ENCODE results near the gene AKAP9.
"Not testable (repeated sequence)": the region's sequence is repeated elsewhere in the genome, so short reads cannot be mapped to it uniquely, and the experiment has no call there.

AKAP9 gene

DNA sequence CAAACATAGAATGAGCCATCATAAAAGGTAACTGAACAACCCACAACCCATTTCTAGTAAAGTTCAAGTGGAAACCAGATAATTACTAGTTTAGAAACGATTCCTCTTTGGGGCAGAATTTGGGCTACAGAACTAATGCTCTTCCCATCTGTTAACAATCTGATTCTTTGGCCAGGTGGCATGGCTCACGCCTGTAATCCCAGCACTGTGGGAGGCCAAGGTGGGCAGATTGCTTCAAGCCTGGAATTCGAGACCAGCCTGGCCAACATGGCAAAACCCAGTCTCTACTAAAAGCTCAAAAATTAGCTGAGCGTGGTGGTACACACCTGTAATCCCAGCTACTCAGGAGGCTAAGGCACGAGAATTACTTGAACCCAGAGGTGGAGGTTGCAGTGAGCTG lies 175.2 kb downstream of the AKAP9 start:
- in situ Hi-C loops (cut with HindIII; ENCODE audit: low pct_unique_long_range_greater_than_20kb, low sequenced_read_pairs), result no loop called here
- no peak for TF ChIP-seq JUND (IDR thresholded peaks at IDR 0.05; ENCODE audit: low read depth)
- DNase-seq (ENCODE audit: low read depth in 1 of 2, low spot score in 1 of 2), result no peak

DNA sequence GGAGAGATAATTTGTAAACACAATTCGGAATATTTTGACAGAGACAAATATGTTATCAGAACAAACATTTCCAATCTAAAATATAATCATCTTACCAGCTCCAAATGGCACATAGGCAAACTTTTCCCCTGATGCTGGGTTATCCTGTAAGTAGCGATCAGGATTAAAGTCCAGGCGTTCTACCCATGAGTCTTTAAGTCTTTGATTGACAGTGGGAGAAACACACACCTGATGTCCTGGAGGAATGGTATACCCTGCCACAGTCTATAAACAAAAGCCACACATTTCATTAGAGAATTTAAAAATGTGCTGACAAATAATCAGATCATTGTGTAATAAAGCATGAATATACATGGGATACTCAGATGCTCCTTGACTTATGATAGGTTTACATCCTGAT lies 176.3 kb downstream of the AKAP9 start:
- in situ Hi-C loops (cut with HindIII; ENCODE audit: low pct_unique_long_range_greater_than_20kb, low sequenced_read_pairs), result no loop called here
- DNase-seq (ENCODE audit: low read depth in 1 of 2, low spot score in 1 of 2), result no peak
- TF ChIP-seq JUND (IDR thresholded peaks at IDR 0.05; ENCODE audit: low read depth), result no peak

GRCh38 chr7:92119213-92119759 lies 178.6 kb downstream of the AKAP9 start:
- in situ Hi-C loops (cut with HindIII; ENCODE audit: low pct_unique_long_range_greater_than_20kb, low sequenced_read_pairs), result no loop called here
- no peak for TF ChIP-seq JUND (IDR thresholded peaks at IDR 0.05; ENCODE audit: low read depth)
- no peak for DNase-seq (ENCODE audit: low read depth in 1 of 2, low spot score in 1 of 2)

DNA sequence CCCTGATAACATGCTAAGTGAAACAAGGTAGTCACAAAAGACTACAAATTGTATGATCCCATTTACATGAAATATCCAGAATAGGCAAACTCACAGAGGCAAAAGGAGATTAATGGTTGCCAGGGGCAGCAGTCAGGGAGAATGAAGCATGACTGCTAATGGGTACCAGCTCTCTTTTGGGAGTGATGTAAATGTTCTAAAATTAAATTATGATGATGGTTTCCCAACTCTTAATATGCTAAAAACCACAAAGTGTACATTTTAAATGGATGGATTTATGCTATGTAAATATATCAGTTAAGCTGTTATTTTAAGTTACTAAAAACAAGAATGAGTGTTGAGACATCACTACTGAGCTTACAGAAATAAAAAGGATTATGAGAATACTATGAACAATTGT lies 181.0 kb downstream of the AKAP9 start:
- DNase-seq (ENCODE audit: low read depth in 1 of 2, low spot score in 1 of 2), result no peak
- TF ChIP-seq JUND (IDR thresholded peaks at IDR 0.05; ENCODE audit: low read depth), result no peak
- in situ Hi-C loops (cut with HindIII; ENCODE audit: low pct_unique_long_range_greater_than_20kb, low sequenced_read_pairs), result no loop called here

DNA sequence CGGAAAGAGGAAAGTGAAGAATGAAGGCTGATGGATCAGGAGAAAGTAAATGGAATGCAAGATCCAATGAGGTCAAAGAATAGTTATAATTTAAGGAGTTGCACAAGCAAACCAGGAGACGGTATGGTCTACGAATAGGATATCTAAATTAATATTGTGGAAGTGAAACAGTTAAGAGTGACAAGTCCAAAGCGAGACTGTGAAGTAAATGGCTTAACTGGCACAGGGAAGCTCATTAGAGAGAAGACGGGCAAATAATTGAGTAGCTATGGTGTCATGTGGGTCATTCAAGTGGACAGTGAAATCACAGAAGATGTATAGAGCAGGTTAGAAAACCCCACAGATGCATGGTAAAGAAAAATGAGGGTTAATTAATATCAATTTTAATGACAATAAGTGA lies 190.4 kb downstream of the AKAP9 start:
- no peak for TF ChIP-seq JUND (IDR thresholded peaks at IDR 0.05; ENCODE audit: low read depth)
- in situ Hi-C loops (cut with HindIII; ENCODE audit: low pct_unique_long_range_greater_than_20kb, low sequenced_read_pairs), result no loop called here
- no peak for DNase-seq (ENCODE audit: low read depth in 1 of 2, low spot score in 1 of 2)

GRCh38 chr7:92131764-92132330 lies 191.2 kb downstream of the AKAP9 start:
- no peak for TF ChIP-seq JUND (IDR thresholded peaks at IDR 0.05; ENCODE audit: low read depth)
- no peak for DNase-seq (ENCODE audit: low read depth in 1 of 2, low spot score in 1 of 2)
- in situ Hi-C loops (cut with HindIII; ENCODE audit: low pct_unique_long_range_greater_than_20kb, low sequenced_read_pairs), result no loop called here

DNA sequence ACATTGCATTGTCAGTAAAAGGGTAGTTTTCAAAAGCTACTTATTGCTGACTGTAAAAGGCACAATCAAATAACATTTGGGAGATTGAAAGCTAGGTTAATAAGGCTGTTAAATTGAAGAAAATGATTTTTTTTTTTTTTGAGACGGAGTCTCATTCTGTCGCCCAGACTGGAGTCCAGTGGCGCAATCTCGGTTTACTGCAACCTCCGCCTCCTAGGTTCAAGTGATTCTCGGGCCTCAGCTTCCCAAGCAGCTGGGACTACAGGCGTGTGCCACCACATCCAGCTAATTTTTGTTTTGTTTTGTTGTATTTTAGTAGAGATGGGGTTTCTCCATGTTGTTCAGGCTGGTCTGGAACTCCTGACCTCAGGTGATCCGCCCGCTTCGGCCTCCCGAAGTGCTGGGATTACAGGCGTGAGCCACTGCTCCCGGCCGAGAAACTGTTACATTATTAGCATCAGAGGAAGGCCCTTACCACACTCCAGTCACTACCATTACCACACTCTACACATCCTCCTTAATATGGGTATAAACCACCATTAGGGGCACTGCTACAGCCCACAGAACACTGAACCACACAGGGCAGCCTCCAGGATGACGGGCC lies 192.6 kb downstream of the AKAP9 start:
- no peak for TF ChIP-seq JUND (IDR thresholded peaks at IDR 0.05; ENCODE audit: low read depth)
- DNase-seq (ENCODE audit: low read depth in 1 of 2, low spot score in 1 of 2), result no peak
- in situ Hi-C loops (cut with HindIII; ENCODE audit: low pct_unique_long_range_greater_than_20kb, low sequenced_read_pairs), result no loop called here

GRCh38 chr7:92133737-92134270 lies 193.1 kb downstream of the AKAP9 start:
- in situ Hi-C loops (cut with HindIII; ENCODE audit: low pct_unique_long_range_greater_than_20kb, low sequenced_read_pairs), result no loop called here
- no peak for TF ChIP-seq JUND (IDR thresholded peaks at IDR 0.05; ENCODE audit: low read depth)
- DNase-seq (ENCODE audit: low read depth in 1 of 2, low spot score in 1 of 2), result peak; percentile 11 to 53

GRCh38 chr7:92134271-92135051 lies 193.8 kb downstream of the AKAP9 start, which contains the start of gene CYP51A1:
CYP51A1 (minus strand) TSS chr7:92134477; CDS start chr7:92134364, 113 bp downstream.
- peak; percentile 68 to 91 for DNase-seq (ENCODE audit: low read depth in 1 of 2, low spot score in 1 of 2)
- no peak for TF ChIP-seq JUND (IDR thresholded peaks at IDR 0.05; ENCODE audit: low read depth)
- in situ Hi-C loops (cut with HindIII; ENCODE audit: low pct_unique_long_range_greater_than_20kb, low sequenced_read_pairs), result no loop called here

DNA sequence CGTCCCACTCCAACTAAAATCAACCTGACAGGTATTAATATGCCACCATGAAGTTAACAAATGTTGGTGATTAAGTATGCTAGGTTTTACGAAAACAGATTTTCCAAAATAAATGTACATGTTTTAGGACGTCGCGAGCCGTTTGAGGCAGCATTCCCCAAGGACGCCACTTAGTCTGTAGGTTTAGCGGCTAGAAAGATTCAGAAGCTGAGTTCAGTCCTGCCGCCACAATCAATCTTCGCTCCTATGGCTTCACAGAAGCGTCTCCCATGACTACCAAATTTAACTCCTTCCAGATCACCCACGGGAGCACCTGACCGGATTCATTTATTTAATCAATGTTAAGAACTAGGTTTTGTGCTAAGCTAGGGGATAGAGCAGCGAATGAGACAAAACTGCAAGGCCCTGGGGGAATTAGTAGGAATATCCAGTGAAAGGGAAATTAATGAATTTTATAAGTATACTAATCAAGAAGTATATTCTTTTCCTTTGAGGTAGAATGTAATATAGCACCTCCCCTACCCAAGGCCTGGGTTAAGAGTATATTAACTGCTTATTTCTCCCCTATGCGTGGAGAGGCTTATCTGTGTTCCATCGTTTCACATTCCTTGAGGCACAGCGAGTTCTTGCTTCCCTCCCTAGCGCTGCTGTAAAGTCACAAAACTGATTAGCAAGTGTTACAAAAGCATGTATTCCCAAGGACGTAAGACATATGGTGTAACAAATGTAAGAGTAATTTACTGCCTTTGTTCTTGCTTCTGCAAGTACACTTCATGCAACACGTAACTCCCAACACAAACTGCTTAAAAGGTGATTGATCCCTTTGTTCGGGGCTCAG lies 194.6 kb downstream of the AKAP9 start:
- DNase-seq (ENCODE audit: low read depth in 1 of 2, low spot score in 1 of 2), result peak; percentile 37 to 40
- in situ Hi-C loops (cut with HindIII; ENCODE audit: low pct_unique_long_range_greater_than_20kb, low sequenced_read_pairs), result no loop called here

GRCh38 chr7:92137557-92137956 lies 196.9 kb downstream of the AKAP9 start:
- no peak for TF ChIP-seq JUND (IDR thresholded peaks at IDR 0.05; ENCODE audit: low read depth)
- in situ Hi-C loops (cut with HindIII; ENCODE audit: low pct_unique_long_range_greater_than_20kb, low sequenced_read_pairs), result no loop called here
- no peak for DNase-seq (ENCODE audit: low read depth in 1 of 2, low spot score in 1 of 2)

More for the DNA sequence above, 194.6 kb downstream of the AKAP9 start:
- no peak for TF ChIP-seq JUND (IDR thresholded peaks at IDR 0.05; ENCODE audit: low read depth)

DNA sequence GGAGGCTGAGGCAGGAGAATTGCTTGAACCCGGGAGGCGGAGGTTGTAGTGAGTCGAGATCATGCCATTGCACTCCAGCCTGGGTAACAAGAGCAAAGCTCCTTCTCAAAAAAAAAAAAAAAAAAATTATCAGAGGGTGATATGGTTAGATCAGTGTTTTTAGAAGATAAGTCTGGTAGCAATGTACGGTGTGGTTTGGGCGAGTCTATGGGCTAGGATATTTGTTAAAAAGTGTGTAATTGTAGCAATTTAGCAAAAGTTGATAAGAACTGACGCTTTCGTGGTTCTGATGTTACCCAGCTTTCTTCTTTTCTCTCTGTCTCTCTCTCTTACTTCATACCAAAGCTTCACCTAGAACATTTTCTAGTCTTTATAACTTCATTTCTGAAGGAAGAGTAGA lies 200.5 kb downstream of the AKAP9 start:
- in situ Hi-C loops (cut with HindIII; ENCODE audit: low pct_unique_long_range_greater_than_20kb, low sequenced_read_pairs), result no loop called here
- no peak for TF ChIP-seq JUND (IDR thresholded peaks at IDR 0.05; ENCODE audit: low read depth)
- no peak for DNase-seq (ENCODE audit: low read depth in 1 of 2, low spot score in 1 of 2)

DNA sequence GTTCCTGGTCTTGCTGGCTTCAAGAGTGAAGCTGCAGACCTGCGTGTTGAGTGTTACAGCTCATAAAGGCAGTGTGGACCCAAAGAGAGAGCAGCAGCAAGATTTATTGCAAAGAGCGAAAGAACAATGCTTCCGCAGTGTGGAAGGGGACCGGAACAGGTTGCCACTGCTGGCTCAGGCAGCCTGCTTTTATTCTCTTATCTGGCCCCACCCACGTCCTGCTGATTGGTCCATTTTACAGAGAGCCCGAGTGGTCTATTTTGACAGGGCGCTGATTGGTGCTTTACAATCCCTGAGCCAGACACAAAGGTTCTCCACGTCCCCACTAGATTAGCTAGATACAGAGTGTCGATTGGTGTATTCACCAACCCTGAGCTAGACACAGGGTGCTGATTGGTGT lies 202.1 kb downstream of the AKAP9 start:
- DNase-seq (ENCODE audit: low read depth in 1 of 2, low spot score in 1 of 2); in situ Hi-C loops (cut with HindIII; ENCODE audit: low pct_unique_long_range_greater_than_20kb, low sequenced_read_pairs): not testable (repeated sequence)

GRCh38 chr7:92143192-92143880 lies 202.7 kb downstream of the AKAP9 start:
- DNase-seq (ENCODE audit: low read depth in 1 of 2, low spot score in 1 of 2); in situ Hi-C loops (cut with HindIII; ENCODE audit: low pct_unique_long_range_greater_than_20kb, low sequenced_read_pairs): not testable (repeated sequence)

Data from T47D (cell line).